ENCODE results near the gene SLC10A1.

DNA sequence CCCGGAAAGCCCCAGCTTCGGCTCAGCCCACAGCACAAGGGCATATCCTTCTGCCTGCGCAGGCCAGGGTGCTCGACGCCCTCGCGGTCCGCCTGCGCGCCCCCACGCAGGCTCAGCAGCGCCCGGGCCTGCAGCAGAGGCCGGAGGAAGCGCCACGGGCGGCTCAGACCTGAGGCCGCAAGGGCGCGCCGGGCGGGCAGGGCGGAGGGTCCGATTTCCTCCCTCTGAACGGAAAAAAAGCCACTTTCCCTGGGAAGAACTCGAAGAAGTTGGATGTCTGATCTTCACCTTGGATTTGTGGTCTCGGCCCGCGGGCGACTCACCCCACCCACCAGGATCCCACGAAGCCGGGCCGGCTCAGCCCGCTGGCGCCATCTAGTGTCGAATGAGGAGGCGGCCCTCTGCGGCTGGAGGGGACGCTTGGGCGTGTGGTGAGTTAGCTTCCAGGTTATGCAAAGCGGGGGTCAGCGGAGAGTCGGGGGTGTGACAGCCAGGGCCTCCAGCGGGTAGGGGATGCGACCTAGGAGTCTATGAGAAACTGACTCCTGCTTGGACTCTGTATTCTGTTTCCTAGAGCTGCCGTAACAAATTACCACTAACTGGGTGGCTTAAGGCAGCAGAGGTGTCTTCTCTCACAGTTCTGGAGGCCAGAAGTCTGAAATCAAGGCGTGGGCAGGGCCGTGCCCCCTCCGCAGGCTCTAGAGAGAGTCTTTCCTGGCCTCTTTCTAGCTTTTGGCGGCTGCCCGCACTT, 70.1 kb downstream of the SLC10A1 start:
- no peak for TF ChIP-seq POLR2AphosphoS5 (IDR thresholded peaks at IDR 0.05; ENCODE audit: low read depth)
- TF ChIP-seq, protein P1, sequence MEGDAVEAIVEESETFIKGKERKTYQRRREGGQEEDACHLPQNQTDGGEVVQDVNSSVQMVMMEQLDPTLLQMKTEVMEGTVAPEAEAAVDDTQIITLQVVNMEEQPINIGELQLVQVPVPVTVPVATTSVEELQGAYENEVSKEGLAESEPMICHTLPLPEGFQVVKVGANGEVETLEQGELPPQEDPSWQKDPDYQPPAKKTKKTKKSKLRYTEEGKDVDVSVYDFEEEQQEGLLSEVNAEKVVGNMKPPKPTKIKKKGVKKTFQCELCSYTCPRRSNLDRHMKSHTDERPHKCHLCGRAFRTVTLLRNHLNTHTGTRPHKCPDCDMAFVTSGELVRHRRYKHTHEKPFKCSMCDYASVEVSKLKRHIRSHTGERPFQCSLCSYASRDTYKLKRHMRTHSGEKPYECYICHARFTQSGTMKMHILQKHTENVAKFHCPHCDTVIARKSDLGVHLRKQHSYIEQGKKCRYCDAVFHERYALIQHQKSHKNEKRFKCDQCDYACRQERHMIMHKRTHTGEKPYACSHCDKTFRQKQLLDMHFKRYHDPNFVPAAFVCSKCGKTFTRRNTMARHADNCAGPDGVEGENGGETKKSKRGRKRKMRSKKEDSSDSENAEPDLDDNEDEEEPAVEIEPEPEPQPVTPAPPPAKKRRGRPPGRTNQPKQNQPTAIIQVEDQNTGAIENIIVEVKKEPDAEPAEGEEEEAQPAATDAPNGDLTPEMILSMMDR (conservative IDR thresholded peaks at IDR 0.05; ENCODE audit: low read depth in 2 of 2) = peak; percentile 98 to 99

Measured in GM23338 (cell line).